Measurements from ENCODE around the gene PCDHGA5.
A peak's percentile ranks its signal among the peaks of the same experiment; 100 is the strongest.

The PCDHGA5 gene

GRCh38 chr5:141351591-141351990, 12.4 kb upstream of the PCDHGA5 start:
- H3K36me3 ChIP-seq (ENCODE audit: control insufficient read depth in 1 of 2, insufficient read depth in 2 of 2, low read length in 2 of 2): no peaks in the 10 kb centered on the region
- H3K27me3 ChIP-seq (ENCODE audit: control insufficient read depth in 1 of 2, insufficient read depth in 2 of 2, low read length in 2 of 2): no peaks in the 10 kb centered on the region
- peaks cover 18 to 20% of the 10 kb centered on the region in 2 donors for H3K9me3 ChIP-seq (ENCODE audit: control insufficient read depth in 1 of 2, low read length in 2 of 2)
- peak overlapping the region in 1 of 2 donors; percentile 29 for H3K4me3 ChIP-seq (ENCODE audit: low read depth in 1 of 2, low read length in 2 of 2)
- H3K4me1 ChIP-seq (ENCODE audit: control insufficient read depth in 1 of 2, insufficient read depth in 2 of 2, low read length in 2 of 2): no peaks in the 10 kb centered on the region
- no peak overlapping the region for H3K9ac ChIP-seq (ENCODE audit: low read depth in 1 of 2, low read length in 2 of 2)
- H3K27ac ChIP-seq (ENCODE audit: low read depth, low read length): no peak overlapping the region

DNA sequence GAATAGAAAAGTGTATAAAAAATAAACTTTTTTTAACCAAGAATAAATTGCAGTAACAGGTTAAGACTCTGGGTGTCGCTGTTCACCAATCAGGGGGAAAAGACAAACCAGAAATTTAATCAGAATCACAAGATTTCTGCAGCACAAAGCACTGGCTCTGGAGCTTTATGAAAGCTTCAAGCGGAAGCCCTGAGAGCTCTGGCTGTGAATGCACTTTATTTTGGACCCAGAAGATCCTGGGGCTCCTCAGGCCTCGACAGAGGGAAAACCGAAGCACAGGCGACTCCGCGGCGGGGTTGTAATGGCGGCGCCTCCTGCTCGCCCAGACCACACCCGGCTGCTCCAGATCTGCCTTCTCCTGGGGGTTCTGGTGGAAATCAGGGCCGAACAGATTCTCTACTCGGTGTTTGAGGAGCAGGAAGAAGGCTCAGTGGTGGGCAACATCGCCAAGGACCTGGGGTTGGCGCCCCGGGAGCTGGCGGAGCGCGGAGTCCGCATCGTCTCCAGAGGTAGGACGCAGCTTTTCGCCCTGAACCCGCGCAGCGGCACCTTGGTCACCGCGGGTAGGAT, 9.0 kb upstream of the PCDHGA5 start, which contains the start of gene PCDHGA4:
TSS of gene PCDHGA4 (plus strand) at position 122 of the 570 bp plus-strand sequence. CDS start at position 209, 87 bp downstream.
- no peaks in the 10 kb centered on the region for H3K4me1 ChIP-seq (ENCODE audit: control insufficient read depth in 1 of 2, insufficient read depth in 2 of 2, low read length in 2 of 2)
- peaks cover 25 to 28% of the 10 kb centered on the region in 2 donors for H3K9me3 ChIP-seq (ENCODE audit: control insufficient read depth in 1 of 2, low read length in 2 of 2)

GRCh38 chr5:141355641-141356040, 8.3 kb upstream of the PCDHGA5 start:
- H3K27ac ChIP-seq (ENCODE audit: low read depth, low read length): no peak overlapping the region
- H3K9me3 ChIP-seq (ENCODE audit: control insufficient read depth in 1 of 2, low read length in 2 of 2): peaks cover 31% of the 10 kb centered on the region in 2 donors
- H3K4me3 ChIP-seq (ENCODE audit: low read depth in 1 of 2, low read length in 2 of 2): no peak overlapping the region

More for the DNA sequence above, 9.0 kb upstream of the PCDHGA5 start, which contains the start of gene PCDHGA4:
- H3K4me3 ChIP-seq (ENCODE audit: low read depth in 1 of 2, low read length in 2 of 2): peak within 1 kb of the TSS in 1 of 2 donors; percentile 13
- H3K9ac ChIP-seq (ENCODE audit: low read depth in 1 of 2, low read length in 2 of 2): no peak within 1 kb of the TSS
- no peaks in the 10 kb centered on the region for H3K36me3 ChIP-seq (ENCODE audit: control insufficient read depth in 1 of 2, insufficient read depth in 2 of 2, low read length in 2 of 2)
- no peak within 1 kb of the TSS for H3K27ac ChIP-seq (ENCODE audit: low read depth, low read length)
- H3K27me3 ChIP-seq (ENCODE audit: control insufficient read depth in 1 of 2, insufficient read depth in 2 of 2, low read length in 2 of 2): no peaks in the 10 kb centered on the region

DNA sequence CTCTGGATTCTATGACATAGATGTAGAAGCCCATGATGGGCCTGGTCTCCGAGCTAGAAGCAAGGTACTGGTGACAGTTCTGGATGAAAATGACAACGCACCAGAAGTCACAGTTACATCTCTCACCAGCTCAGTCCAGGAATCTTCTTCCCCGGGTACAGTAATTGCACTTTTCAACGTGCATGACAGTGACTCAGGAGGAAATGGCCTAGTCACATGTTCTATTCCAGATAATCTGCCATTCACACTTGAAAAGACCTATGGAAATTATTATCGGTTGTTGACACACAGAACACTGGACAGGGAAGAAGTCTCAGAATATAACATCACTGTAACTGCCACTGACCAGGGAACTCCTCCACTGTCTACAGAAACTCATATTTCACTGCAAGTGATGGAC, 7.8 kb upstream of the PCDHGA5 start:
- Histone ChIP-seq H3K9ac (ENCODE audit: low read depth in 1 of 2, low read length in 2 of 2) (no peak overlapping the region), H3K27ac (ENCODE audit: low read depth, low read length) (no peak overlapping the region), H3K4me1 (ENCODE audit: control insufficient read depth in 1 of 2, insufficient read depth in 2 of 2, low read length in 2 of 2) (no peaks in the 10 kb centered on the region), H3K9me3 (ENCODE audit: control insufficient read depth in 1 of 2, low read length in 2 of 2) (peaks cover 31 to 34% of the 10 kb centered on the region in 2 donors), H3K36me3 (ENCODE audit: control insufficient read depth in 1 of 2, insufficient read depth in 2 of 2, low read length in 2 of 2) (no peaks in the 10 kb centered on the region), H3K4me3 (ENCODE audit: low read depth in 1 of 2, low read length in 2 of 2) (no peak overlapping the region), H3K27me3 (ENCODE audit: control insufficient read depth in 1 of 2, insufficient read depth in 2 of 2, low read length in 2 of 2) (no peaks in the 10 kb centered on the region)

More at GRCh38 chr5:141355641-141356040, 8.3 kb upstream of the PCDHGA5 start:
- H3K9ac ChIP-seq (ENCODE audit: low read depth in 1 of 2, low read length in 2 of 2): no peak overlapping the region
- no peaks in the 10 kb centered on the region for H3K27me3 ChIP-seq (ENCODE audit: control insufficient read depth in 1 of 2, insufficient read depth in 2 of 2, low read length in 2 of 2)
- H3K36me3 ChIP-seq (ENCODE audit: control insufficient read depth in 1 of 2, insufficient read depth in 2 of 2, low read length in 2 of 2): no peaks in the 10 kb centered on the region
- no peaks in the 10 kb centered on the region for H3K4me1 ChIP-seq (ENCODE audit: control insufficient read depth in 1 of 2, insufficient read depth in 2 of 2, low read length in 2 of 2)

GRCh38 chr5:141356950-141357349, 7.0 kb upstream of the PCDHGA5 start:
- H3K4me3 ChIP-seq (ENCODE audit: low read depth in 1 of 2, low read length in 2 of 2): peak overlapping the region in 1 of 2 donors; percentile 20
- H3K27ac ChIP-seq (ENCODE audit: low read depth, low read length): no peak overlapping the region
- H3K4me1 ChIP-seq (ENCODE audit: control insufficient read depth in 1 of 2, insufficient read depth in 2 of 2, low read length in 2 of 2): no peaks in the 10 kb centered on the region
- no peaks in the 10 kb centered on the region for H3K36me3 ChIP-seq (ENCODE audit: control insufficient read depth in 1 of 2, insufficient read depth in 2 of 2, low read length in 2 of 2)
- H3K27me3 ChIP-seq (ENCODE audit: control insufficient read depth in 1 of 2, insufficient read depth in 2 of 2, low read length in 2 of 2): no peaks in the 10 kb centered on the region
- peaks cover 33 to 34% of the 10 kb centered on the region in 2 donors for H3K9me3 ChIP-seq (ENCODE audit: control insufficient read depth in 1 of 2, low read length in 2 of 2)
- H3K9ac ChIP-seq (ENCODE audit: low read depth in 1 of 2, low read length in 2 of 2): no peak overlapping the region

GRCh38 chr5:141359790-141360426, 4.1 kb upstream of the PCDHGA5 start, which contains the start of gene PCDHGB2:
PCDHGB2 (plus strand) TSS chr5:141359994; CDS start chr5:141360136, 142 bp downstream.
- Histone ChIP-seq H3K4me3 (ENCODE audit: low read depth in 1 of 2, low read length in 2 of 2) (peak within 1 kb of the TSS; percentile 52 to 66), H3K9ac (ENCODE audit: low read depth in 1 of 2, low read length in 2 of 2) (no peak within 1 kb of the TSS), H3K9me3 (ENCODE audit: control insufficient read depth in 1 of 2, low read length in 2 of 2) (peaks cover 39 to 49% of the 10 kb centered on the region in 2 donors)

DNA sequence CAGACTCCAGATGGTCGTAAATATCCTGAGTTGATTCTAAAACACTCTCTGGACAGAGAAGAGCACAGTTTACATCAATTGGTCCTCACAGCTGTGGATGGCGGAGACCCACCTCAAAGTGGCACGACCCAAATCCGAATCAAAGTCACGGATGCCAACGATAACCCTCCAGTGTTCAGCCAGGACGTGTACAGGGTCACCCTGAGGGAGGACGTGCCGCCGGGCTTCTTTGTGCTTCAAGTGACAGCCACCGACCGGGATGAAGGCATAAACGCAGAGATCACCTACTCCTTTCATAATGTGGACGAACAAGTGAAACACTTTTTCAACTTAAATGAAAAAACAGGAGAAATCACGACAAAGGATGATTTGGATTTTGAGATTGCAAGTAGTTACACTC, 3.3 kb upstream of the PCDHGA5 start:
- Histone ChIP-seq H3K9ac (ENCODE audit: low read depth in 1 of 2, low read length in 2 of 2) (no peak overlapping the region), H3K4me3 (ENCODE audit: low read depth in 1 of 2, low read length in 2 of 2) (peak overlapping the region in 1 of 2 donors; percentile 66), H3K27me3 (ENCODE audit: control insufficient read depth in 1 of 2, insufficient read depth in 2 of 2, low read length in 2 of 2) (no peaks in the 10 kb centered on the region), H3K9me3 (ENCODE audit: control insufficient read depth in 1 of 2, low read length in 2 of 2) (peaks cover 42 to 50% of the 10 kb centered on the region in 2 donors), H3K27ac (ENCODE audit: low read depth, low read length) (no peak overlapping the region), H3K4me1 (ENCODE audit: control insufficient read depth in 1 of 2, insufficient read depth in 2 of 2, low read length in 2 of 2) (no peaks in the 10 kb centered on the region), H3K36me3 (ENCODE audit: control insufficient read depth in 1 of 2, insufficient read depth in 2 of 2, low read length in 2 of 2) (no peaks in the 10 kb centered on the region)

More at GRCh38 chr5:141359790-141360426, 4.1 kb upstream of the PCDHGA5 start, which contains the start of gene PCDHGB2:
- no peaks in the 10 kb centered on the region for H3K36me3 ChIP-seq (ENCODE audit: control insufficient read depth in 1 of 2, insufficient read depth in 2 of 2, low read length in 2 of 2)
- no peak within 1 kb of the TSS for H3K27ac ChIP-seq (ENCODE audit: low read depth, low read length)
- H3K4me1 ChIP-seq (ENCODE audit: control insufficient read depth in 1 of 2, insufficient read depth in 2 of 2, low read length in 2 of 2): no peaks in the 10 kb centered on the region
- no peaks in the 10 kb centered on the region for H3K27me3 ChIP-seq (ENCODE audit: control insufficient read depth in 1 of 2, insufficient read depth in 2 of 2, low read length in 2 of 2)

DNA sequence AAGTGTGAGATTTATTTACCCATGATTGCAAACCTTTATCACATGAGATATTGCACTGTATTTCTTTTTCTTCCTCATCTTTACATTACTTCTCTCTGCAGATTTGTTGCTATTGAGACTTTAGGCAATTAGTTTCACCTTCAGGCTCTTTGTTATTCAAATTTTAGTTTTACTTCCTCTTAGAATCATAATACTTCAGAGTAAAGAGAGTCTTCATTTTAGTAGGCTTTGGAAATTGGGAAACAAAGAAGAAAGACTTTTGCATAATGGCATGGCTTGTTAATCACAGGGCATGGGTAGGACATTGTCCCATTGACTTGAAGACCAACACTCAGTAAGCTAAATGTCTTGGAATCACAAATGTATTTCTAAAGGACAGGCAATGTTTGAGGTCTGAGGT, 1.2 kb upstream of the PCDHGA5 start:
- H3K9me3 ChIP-seq (ENCODE audit: control insufficient read depth in 1 of 2, low read length in 2 of 2): peaks cover 31 to 43% of the 10 kb centered on the region in 2 donors
- H3K36me3 ChIP-seq (ENCODE audit: control insufficient read depth in 1 of 2, insufficient read depth in 2 of 2, low read length in 2 of 2): no peaks in the 10 kb centered on the region
- H3K9ac ChIP-seq (ENCODE audit: low read depth in 1 of 2, low read length in 2 of 2): no peak overlapping the region
- H3K4me3 ChIP-seq (ENCODE audit: low read depth in 1 of 2, low read length in 2 of 2): no peak overlapping the region
- H3K27me3 ChIP-seq (ENCODE audit: control insufficient read depth in 1 of 2, insufficient read depth in 2 of 2, low read length in 2 of 2): no peaks in the 10 kb centered on the region
- no peaks in the 10 kb centered on the region for H3K4me1 ChIP-seq (ENCODE audit: control insufficient read depth in 1 of 2, insufficient read depth in 2 of 2, low read length in 2 of 2)
- H3K27ac ChIP-seq (ENCODE audit: low read depth, low read length): no peak overlapping the region

- Histone ChIP-seq H3K36me3 (ENCODE audit: control insufficient read depth in 1 of 2, insufficient read depth in 2 of 2, low read length in 2 of 2) (no peaks in the 10 kb centered on the region), H3K27ac (ENCODE audit: low read depth, low read length) (no peak overlapping the region), H3K4me1 (ENCODE audit: control insufficient read depth in 1 of 2, insufficient read depth in 2 of 2, low read length in 2 of 2) (no peaks in the 10 kb centered on the region), H3K4me3 (ENCODE audit: low read depth in 1 of 2, low read length in 2 of 2) (no peak overlapping the region), H3K27me3 (ENCODE audit: control insufficient read depth in 1 of 2, insufficient read depth in 2 of 2, low read length in 2 of 2) (peaks cover 0 to 5% of the 10 kb centered on the region in 2 donors), H3K9me3 (ENCODE audit: control insufficient read depth in 1 of 2, low read length in 2 of 2) (peaks cover 34 to 38% of the 10 kb centered on the region in 2 donors), H3K9ac (ENCODE audit: low read depth in 1 of 2, low read length in 2 of 2) (no peak overlapping the region)
Measured at GRCh38 chr5:141366016-141366896, 2.3 kb downstream of the PCDHGA5 start.

Measured in duodenal mucosa (tissue), 2 donors.